Measurements from ENCODE around the gene LDLRAD4. TPM values are rescaled to one million over a fixed set of nuclear protein-coding genes. Genes with fewer than 3 reads are reported as not detected.
A peak's percentile ranks its signal among the peaks of the same experiment; 100 is the strongest.

LDLRAD4 gene
- total RNA-seq, 4 donors from 2014 or later, result 2.7 to 22.5 (median 10.8) TPM

- TF ChIP-seq POLR2A (IDR thresholded peaks at IDR 0.05) (no peak), CTCF (IDR thresholded peaks at IDR 0.05) (no peak)
- H3K4me3 ChIP-seq (ENCODE audit: low read depth, poor library complexity, severe bottlenecking), result no peak overlapping the region
- intact Hi-C loops (cut with DNase I; ENCODE audit: low total_unique reads), result no loop called here
- WGBS, 2 donors, result 61 to 67% methylated on average over 15 of the region's 15 CpGs
- peak in 1 of 2 donors; percentile 84 for DNase-seq (ENCODE audit: low spot score in 2 of 2)
Observed at GRCh38 chr18:13369756-13370510, 151.4 kb downstream of the LDLRAD4 start.

GRCh38 chr18:13370995-13371625 is 152.6 kb downstream of the LDLRAD4 start:
- intact Hi-C loops (cut with DNase I; ENCODE audit: low total_unique reads), result no loop called here
- TF ChIP-seq POLR2A (IDR thresholded peaks at IDR 0.05), result no peak
- no peak for TF ChIP-seq CTCF (IDR thresholded peaks at IDR 0.05)
- 98% methylated on average over 16 of the region's 16 CpGs for WGBS, 2 donors

GRCh38 chr18:13371689-13372418 is 153.3 kb downstream of the LDLRAD4 start:
- intact Hi-C loops (cut with DNase I; ENCODE audit: low total_unique reads), result no loop called here
- 62 to 65% methylated on average over 10 of the region's 10 CpGs for WGBS, 2 donors
- H3K4me3 ChIP-seq (ENCODE audit: low read depth, poor library complexity, severe bottlenecking), result no peak overlapping the region
- no peak for TF ChIP-seq POLR2A (IDR thresholded peaks at IDR 0.05)
- peak in 1 of 2 donors; percentile 84 for DNase-seq (ENCODE audit: low spot score in 2 of 2)

More at GRCh38 chr18:13370995-13371625, 152.6 kb downstream of the LDLRAD4 start:
- peak in 1 of 2 donors; percentile 80 for DNase-seq (ENCODE audit: low spot score in 2 of 2)
- H3K4me3 ChIP-seq (ENCODE audit: low read depth, poor library complexity, severe bottlenecking), result no peak overlapping the region

- TF ChIP-seq POLR2A (IDR thresholded peaks at IDR 0.05) (no peak), CTCF (IDR thresholded peaks at IDR 0.05) (no peak)
- no peak overlapping the region for H3K4me3 ChIP-seq (ENCODE audit: low read depth, poor library complexity, severe bottlenecking)
- WGBS, 2 donors, result 67 to 72% methylated on average over 8 of the region's 8 CpGs
- intact Hi-C loops (cut with DNase I; ENCODE audit: low total_unique reads), result no loop called here
- peak in 1 of 2 donors; percentile 85 for DNase-seq (ENCODE audit: low spot score in 2 of 2)
Observed at GRCh38 chr18:13372531-13372951, 154.0 kb downstream of the LDLRAD4 start.

GRCh38 chr18:13374096-13374467 is 155.5 kb downstream of the LDLRAD4 start:
- WGBS, 2 donors, result 94 to 97% methylated on average over 4 of the region's 4 CpGs
- DNase-seq (ENCODE audit: low spot score in 2 of 2), result no peak

More at GRCh38 chr18:13374096-13374467, 155.5 kb downstream of the LDLRAD4 start:
- H3K4me3 ChIP-seq (ENCODE audit: low read depth, poor library complexity, severe bottlenecking), result no peak overlapping the region
- intact Hi-C loops (cut with DNase I; ENCODE audit: low total_unique reads), result no loop called here
- TF ChIP-seq CTCF (IDR thresholded peaks at IDR 0.05) (no peak), POLR2A (IDR thresholded peaks at IDR 0.05) (no peak)

All from lower leg skin (tissue), 4 donors.